ENCODE measurements around the gene WWP2.
"Not testable (repeated sequence)": the region's sequence is repeated elsewhere in the genome, so short reads cannot be mapped to it uniquely, and the experiment has no call there.

WWP2 gene

DNA sequence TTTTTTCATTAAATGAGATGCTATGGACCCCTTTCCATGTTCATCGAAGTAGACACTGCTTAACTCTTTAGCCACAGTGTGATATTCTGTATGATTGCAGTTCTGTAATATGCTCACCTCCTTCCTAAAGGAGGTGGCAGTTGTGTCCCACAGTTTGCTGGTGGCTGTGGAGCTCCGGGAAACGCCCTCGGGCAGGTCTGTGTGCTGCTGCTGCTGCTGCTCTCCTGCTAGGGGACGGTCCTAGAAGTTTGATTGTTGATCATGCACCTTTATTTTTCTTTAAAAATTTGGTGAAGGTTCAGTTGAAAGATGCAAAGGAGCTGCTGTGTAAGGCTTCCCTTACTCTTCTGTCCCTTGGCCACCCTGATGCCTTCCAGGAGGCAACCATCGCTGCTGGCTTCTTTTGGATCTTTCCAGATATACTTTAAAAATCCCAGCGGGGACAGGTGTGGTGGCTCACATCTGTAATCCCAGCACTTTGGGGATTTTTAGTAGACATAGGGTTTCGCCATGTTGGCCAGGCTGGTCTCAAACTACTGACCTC lies 180.6 kb downstream of the WWP2 start:
- DNase-seq (ENCODE audit: low read depth in 2 of 2): no peak

DNA sequence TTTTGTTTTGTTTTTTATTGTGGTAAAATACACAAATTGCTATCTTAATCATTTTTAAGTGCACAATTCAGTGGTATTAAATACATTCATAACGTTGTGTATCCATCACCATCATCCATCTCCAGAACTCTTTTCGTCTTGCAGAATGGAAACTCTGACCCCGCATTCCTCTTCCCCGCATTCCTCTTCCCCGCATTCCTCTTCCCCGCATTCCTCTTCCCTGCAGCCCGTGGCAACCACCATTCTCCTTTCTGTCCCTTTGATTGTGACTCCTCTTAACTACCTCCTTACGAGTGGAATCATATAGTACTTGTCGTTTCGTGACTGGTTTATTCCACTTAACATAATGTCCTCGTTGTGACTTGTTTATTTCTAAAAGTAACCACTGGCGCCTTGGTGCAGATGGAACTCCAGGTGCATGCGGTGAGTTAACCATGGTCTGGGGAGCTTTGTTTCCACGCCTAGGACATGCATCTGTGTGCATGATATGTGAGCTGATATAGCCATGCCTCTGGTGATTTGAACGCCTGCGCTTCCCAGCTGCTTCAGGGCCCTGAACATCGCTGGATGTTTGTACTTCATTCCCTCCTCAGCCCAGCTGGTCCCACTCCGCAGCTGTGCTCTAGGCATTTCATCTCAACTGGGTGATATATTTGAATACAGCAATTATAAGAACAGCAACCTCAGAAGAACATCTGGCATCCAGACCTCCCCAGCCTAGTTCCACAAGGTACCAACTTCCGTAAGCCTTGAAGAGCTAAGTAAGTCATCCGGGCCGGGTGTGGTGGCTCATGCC lies 181.3 kb downstream of the WWP2 start:
- DNase-seq (ENCODE audit: low read depth in 2 of 2): not testable (repeated sequence)

DNA sequence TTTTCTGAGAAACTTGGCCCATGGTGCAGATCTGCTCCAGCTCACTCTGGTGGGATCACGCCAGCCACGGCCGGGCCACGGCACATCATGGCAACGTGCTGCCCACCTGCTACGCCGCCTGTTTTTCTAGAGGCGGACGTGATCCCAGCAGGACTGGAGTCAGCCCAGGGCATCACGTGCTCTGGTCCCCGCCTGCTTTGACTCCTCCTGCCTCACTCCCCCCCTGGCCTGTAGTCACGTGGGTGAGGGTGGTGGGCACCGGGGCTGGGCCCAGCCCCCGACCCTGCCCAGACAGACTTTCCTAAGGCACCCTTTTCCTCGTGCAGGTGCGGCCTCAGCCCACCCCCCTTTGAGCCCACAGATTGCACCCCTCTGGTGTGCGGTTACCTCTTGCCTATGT lies 188.3 kb downstream of the WWP2 start:
- DNase-seq (ENCODE audit: low read depth in 2 of 2): not testable (repeated sequence)

DNA sequence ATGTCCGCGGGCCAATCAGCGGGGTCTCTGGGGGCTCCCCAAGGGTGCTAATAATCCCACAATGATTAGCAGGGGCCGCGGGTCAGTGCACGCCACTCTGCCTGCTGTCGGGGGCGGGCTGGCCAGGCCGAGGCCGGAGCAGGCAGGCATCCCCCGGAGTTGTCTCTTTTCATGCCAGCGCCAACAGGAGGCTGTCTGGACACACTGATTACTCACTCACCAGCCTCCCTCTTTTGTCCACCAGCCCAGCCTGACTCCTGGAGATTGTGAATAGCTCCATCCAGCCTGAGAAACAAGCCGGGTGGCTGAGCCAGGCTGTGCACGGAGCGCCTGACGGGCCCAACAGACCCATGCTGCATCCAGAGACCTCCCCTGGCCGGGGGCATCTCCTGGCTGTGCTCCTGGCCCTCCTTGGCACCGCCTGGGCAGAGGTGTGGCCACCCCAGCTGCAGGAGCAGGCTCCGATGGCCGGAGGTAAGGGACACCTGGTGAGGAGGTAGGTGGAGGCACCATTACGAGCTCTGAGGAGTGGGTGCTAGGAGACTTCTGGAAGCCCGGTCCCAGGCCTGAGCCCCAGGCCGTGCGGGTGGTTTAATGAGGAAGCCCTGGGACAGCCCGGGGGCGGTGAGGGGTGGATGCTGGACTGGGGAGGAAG lies 189.0 kb downstream of the WWP2 start, which contains the start of gene CLEC18A:
TSS of gene CLEC18A (plus strand) at position 318 of the 655 bp plus-strand sequence. CDS start at position 351, 33 bp downstream.
- DNase-seq (ENCODE audit: low read depth in 2 of 2): not testable (repeated sequence)

DNA sequence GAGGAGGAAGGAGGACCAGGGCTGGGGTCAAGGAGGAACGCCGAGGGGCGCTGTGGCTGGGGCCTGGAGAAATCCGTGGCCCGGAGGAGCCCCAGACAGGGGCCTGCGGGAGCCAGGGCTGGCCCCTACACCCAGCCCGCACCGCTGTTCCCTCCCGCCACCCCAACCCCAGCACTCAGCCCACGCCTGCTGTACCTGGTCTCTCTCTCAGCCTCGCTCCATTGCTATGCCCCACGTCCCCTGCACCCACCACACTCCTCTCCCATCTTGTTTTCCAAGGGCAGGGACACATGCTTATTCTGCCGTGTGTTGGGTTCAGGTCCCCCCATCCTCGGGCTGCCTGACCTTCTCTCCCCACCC lies 189.5 kb downstream of the WWP2 start:
- not testable (repeated sequence) for DNase-seq (ENCODE audit: low read depth in 2 of 2)

DNA sequence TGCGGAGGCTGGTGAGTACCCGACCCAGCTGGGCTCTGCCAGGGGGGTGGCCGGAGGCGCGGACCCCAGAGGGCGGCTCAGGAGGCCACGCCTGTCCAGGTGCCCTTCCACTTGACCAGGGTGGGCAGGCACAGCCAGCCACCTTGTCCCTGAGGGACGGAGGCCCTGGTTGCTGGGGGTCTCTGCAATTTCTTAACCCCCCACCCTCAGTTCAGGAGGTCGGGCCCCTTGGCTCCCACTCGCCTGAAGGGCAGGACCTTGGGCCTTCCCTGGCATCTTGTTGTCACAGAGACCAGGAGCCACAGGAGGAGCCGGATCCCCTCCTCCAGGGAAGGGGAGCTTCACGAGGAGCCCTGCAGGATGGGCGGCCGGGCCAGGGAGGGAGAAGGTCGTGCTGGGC lies 190.0 kb downstream of the WWP2 start:
- not testable (repeated sequence) for DNase-seq (ENCODE audit: low read depth in 2 of 2)

DNA sequence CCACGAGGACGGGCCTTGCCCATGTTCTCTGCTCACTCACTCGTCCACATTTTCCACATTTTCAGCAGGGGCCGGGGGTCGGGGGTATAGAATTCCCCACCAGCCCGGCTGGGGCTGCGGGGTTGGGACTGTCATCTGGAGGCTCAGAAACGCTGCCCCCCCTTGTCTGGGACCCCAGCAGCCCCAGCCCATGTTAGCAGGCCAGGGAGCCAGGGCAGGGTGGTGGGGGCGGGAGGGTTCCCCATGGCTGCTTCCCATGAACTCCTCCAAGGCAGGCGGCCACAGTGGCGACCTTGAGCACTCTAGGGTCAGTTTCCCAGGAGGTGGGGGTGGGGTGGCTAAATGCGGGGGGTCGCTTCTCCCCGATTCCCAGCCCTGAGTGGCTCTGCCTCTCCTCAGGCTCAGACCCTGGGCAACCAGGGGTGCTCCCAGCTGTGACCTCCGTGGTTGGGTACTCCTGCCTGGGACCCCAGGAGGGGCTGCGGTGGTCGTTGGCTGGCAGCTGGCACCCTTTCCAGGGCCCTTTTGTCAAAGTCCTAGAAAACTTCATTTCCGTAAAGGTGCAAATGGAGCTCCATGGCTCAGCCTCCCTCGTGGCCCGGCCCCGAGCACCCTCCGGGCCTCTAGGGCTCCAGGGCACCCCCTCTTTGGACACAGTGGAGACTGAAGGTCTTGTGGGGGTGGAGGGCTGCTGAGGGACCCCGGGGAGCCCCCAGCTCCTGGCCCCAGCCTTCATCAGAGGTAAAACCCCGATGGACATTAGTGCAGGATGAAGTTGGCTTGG lies 190.6 kb downstream of the WWP2 start:
- not testable (repeated sequence) for DNase-seq (ENCODE audit: low read depth in 2 of 2)

DNA sequence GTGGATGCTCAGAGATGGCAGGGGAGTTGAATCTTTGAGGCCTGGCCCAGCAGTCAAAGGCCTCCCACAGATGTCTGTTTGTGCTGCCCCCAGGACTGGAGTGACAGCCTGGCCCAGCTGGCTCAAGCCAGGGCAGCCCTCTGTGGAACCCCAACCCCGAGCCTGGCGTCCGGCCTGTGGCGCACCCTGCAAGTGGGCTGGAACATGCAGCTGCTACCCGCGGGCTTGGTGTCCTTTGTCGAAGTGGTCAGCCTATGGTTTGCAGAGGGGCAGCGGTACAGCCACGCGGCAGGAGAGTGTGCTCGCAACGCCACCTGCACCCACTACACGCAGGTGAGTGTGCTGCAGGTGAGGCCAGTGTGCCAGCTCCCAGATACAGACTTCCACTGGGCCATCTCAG lies 192.1 kb downstream of the WWP2 start:
- DNase-seq (ENCODE audit: low read depth in 2 of 2): not testable (repeated sequence)

DNA sequence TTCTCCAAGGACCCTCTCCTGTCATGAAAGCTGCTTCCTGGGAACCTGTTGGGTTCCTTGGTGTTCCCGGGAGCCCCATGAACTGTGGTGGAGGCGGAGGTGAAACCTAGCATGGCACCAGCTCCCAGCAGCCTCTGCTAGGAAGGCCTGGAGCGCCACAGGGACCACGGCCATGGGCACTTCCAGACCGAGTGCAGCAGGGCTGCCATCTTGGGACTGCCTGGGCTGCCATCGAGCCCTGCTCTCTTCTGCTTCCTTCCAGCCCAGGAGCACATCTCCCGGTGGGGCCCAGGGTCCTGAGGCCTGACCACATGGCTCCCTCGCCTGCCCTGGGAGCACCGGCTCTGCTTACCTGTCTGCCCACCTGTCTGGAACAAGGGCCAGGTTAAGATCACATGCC lies 201.2 kb downstream of the WWP2 start:
- DNase-seq (ENCODE audit: low read depth in 2 of 2): not testable (repeated sequence)

DNA sequence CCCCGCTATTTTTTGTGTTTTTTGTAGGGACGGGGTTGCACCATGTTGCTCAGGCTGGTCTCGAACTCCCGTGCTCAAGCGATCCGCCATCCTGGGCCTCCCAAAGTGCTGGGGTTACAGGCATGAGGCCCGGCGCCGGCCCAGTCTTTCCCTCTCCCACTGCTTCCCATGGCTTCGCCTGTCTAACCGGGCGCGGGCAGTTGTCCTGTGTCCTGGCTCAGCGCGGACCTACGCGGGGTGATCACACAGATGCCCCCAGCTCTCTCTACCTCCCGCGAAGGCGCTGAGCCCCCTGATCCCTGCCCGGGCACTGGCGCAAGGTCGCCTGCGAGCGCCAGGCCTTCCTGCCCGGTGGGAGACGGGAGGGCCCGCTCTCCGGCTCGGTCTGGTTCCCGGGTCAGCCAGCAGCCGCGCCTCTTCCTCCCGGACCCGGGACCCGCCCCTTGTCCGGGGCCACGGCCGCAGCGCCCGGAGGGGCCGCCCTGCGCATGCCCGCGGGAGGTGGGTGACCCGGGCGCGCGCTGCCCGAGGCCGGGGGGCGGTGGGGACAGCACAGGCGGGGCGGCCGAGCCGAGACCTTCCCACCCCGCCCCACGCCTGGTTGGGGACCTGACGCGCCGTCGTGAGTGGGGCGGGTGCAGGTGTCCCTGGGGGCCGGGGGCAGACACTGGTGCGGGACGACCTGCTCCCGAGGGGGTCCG lies 203.0 kb downstream of the WWP2 start:
- DNase-seq (ENCODE audit: low read depth in 2 of 2): not testable (repeated sequence)

DNA sequence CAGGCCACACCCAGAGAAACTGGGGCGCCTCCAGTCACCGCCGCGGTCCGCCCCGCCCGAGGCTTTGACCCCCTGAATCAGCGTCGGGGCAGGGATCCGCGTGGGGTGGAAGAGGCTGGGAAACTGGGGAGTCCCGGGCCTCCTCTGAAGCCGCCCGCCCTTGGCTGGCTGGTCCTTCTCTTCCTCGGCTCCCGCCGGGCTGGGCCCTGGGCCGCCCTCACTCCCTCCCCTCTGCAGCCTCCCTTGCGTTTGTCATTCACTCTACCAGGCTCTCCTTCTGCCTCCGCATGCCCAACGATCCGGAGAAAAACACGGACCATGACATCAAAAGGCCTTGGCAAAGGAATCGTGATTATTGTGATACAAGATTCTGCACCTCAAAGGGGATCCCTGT lies 203.5 kb downstream of the WWP2 start:
- not testable (repeated sequence) for DNase-seq (ENCODE audit: low read depth in 2 of 2)

DNA sequence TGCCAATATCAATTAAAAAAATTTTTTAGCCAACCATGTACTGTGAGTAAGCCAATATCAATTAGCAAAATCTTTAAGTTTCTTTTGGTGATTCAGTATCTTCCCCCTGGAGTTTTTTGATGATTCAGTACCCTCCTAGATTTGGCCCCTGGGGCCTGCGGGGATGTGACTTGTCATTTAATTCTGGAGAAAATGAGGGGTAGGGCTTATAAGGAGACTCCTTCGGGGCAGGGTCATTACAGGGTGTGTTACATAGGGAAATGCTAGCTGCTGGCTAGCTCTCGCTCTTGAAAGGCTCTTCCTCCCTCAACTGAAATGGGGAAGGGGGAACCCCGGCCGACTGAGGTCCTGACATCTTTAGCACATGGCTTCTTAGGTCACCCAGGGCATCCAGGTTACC lies 205.6 kb downstream of the WWP2 start:
- not testable (repeated sequence) for DNase-seq (ENCODE audit: low read depth in 2 of 2)

DNA sequence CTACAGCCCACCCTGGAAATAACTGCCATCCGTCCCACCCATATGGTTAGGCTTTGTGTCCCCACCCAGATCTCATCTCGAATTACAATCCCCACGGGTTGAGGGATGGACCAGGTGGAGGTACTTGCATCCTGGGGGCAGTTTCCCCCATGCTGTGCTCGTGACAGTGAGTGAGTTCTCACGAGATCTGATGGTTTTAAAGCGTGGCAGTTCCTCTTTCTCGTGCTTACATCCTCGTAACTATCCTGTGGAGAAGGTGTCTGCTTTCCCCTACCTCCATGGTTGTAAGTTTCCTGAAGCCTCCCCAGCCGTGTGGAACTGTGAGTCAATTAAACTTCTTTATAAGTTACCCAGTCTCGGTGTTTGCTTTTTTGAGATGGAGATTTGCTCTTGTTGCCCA lies 206.0 kb downstream of the WWP2 start:
- DNase-seq (ENCODE audit: low read depth in 2 of 2): not testable (repeated sequence)

DNA sequence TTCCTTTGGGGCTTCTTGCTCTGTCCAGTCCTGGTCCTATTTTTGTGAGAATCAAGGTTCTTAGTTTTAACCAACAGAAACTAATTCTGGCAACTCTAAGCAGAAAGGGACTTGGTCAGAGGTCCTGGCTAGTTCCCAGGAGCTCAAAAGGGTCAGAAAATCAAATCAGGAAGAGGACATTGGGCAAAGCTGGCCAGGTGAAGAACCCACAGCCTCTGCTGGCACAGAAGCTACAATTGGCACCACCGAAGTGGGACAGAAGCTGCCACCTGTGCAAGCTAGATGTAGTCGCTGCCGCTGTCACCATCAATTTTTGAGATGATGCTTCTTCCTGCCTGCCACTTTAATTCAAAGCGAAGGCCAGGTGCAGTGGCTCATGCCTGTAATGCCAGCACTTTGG lies 207.5 kb downstream of the WWP2 start:
- DNase-seq (ENCODE audit: low read depth in 2 of 2): not testable (repeated sequence)

DNA sequence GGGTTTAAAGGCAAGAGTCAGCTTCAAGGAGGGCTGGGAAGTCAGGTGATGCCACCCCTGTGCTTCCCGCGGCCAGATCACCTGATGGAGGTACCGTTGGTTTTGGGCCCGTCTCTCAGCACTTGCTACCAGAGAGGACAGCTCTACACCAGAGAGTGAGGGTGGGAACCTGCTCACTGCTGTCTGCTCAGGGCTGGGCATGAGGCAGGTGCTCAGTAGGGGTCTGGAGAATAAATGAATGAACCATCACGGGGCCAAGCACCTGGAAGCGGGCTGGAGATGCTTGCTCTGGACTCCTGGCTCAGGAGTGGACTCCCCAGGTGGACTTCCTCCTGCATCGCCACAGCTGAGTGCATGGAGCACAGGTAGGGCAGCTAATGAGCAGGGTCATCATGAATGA lies 210.0 kb downstream of the WWP2 start:
- DNase-seq (ENCODE audit: low read depth in 2 of 2): not testable (repeated sequence)

DNA sequence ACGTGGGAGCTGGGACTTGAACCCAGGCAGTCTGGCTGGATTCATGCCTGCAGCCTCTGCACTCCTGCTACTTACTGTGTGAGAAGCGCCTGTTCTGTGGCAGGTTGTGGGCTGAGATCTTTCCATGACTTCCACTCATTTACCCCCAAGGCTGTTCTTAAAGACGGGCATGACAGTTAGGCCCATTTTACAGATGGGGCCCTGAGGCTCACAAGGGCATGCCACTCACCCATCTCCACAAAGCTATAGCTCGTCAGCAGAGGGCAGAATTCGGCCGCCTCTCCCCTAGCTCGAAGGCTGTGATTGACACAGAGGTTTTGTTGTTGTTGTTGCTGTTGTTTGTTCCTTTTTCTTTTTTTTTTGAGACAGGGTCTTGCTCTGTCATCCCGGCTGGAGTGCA lies 210.8 kb downstream of the WWP2 start:
- not testable (repeated sequence) for DNase-seq (ENCODE audit: low read depth in 2 of 2)

DNA sequence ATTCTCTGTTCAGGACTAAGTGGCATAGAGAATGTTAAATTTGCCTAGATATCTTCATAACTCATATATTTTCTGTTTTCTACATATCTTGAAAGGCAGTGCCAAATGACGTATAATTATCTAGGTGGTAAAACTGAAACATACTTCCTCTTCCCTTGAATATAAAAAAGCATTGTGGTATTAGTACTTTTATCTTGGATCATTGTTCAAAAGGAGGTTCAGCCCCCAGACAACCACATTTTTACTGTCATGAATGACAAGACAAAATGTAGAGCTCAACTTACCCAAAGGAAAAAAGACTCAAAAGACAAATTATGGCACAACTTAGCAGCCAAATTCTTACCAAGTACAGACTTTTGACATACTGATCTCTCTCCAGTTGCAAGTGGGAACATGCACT lies 223.1 kb downstream of the WWP2 start:
- DNase-seq (ENCODE audit: low read depth in 2 of 2): not testable (repeated sequence)
